ENCODE results near the gene MYOF.

Gene MYOF

DNA sequence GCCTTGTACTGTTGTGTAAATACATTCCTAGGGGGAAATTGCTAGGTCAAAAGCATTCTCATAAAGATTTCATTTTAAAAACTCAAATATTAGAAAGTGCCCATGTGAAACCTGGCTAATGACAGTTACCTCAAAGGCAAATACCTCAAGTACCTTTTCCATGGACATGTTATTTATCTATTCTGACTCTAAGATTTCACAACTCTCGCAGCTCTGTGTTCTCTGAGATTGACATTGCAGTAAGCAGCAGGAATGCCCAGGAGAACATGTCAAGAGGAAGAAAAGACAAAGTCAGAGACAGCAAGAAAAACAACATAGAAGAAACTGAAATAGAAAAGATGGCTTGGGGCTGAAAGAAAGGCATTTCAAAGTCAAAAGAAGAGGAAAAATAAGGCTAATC is 221.0 kb downstream of the MYOF start:
- DNase-seq (ENCODE audit: low read depth in 3 of 3), result no peak

DNA sequence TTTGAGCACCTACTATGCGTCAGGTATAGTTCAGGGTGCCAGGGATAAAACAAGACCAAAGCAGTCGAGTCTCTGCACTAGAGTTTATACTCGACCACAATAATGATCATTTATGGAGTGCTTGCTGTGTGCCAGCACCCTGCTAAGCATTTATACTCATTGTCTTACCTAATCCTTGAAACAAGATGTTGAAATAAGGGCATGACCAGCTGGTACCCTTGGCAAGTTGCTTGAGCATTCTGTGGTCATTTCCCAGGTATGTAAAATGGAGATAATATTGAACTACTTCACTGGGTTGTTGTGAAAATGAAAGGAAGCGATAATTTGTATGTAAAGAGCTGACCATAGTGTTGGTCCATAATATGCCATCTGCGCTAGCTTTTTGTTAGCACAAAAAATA is 223.0 kb downstream of the MYOF start:
- no peak for DNase-seq (ENCODE audit: low read depth in 3 of 3)

Measured in stimulated activated CD4-positive, alpha-beta T cell treated with anti-CD3 and anti-CD28 coated beads, TNF-alpha, amount 100 ng/mL, for 24 hours (primary cell).